HG03097 (cell line): ENCODE results near the gene RXRA.
"Not testable (repeated sequence)": the region's sequence is repeated elsewhere in the genome, so short reads cannot be mapped to it uniquely, and the experiment has no call there.

Source experiments
- ATAC-seq: cut with Tn5 transposase; IDR thresholded peaks from one replicate; pipeline ENCODE4 v1.9.1; 2021; ENCODE audit not compliant: unreplicated experiment, low FRiP score

RXRA gene

DNA sequence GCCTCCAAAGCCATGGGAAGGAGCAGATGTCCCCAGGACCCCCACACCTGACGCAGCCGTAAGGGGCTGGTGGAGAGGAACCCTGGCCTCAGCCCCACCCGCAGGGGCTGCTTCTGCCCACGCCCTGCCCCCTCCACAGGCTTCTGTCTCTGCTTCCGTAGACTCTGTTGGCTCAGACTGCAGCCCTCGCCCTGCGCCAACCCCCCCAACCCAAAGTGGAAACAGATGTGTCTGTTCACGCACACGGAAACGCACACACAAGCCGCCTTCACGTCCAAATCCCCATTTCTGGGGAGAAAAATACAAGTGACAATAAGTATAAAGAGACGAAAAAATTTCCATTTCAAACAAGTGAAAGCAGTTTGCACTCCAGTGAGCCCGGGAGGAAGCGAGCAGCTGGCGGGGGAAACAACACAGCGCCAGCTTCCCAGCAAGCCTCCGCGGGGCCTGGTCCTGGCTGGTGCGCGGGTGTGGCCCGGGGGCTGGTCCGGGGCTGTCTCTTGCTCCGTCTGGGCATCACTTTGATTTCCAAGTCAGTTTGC lies 32.6 kb upstream of the RXRA start:
- ATAC-seq, result no peak

DNA sequence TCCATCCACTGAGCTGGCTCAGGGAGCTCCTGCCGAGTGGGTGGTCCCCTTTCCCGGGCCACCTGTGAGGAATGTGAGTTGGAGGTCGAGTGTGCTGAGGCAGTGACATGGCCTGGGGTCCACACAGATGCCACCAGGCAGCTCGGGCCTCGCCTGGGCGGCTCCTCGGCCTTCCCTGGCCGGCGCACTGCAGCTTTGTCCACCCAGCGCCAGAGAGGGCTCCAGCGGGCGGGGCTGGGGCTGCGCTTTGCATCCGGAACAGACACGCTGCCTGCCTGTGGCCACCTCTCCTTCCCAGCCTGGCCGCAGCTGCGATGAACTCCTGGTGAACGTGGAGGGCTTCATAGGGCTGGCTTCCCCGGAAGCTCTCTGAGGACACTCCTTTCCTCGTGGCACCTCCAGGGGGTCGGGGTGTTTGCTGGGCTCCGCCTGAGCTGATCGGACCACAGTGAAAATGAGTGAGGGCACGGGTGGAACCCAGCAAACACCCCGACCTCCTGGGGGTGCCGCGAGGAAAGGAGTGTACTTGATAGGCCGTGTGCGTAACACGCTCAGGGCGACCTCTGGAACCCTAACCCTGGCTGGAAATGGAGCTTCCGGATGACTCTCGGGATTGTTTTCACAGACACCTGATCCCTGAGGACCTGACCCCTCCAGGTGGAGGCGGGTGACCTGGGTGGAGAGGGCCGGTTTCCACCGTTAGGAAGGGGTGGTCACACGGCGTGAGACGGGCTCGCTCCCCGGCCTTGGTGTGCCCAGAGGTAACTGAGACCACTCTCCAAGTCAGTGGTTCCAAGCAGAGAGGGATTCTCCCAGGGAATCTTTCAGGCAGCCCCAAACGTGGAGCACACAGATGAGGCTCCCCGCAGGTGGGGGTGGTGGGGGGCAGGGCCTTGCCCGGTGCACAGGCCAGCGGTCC lies 31.8 kb upstream of the RXRA start:
- ATAC-seq, result no peak

DNA sequence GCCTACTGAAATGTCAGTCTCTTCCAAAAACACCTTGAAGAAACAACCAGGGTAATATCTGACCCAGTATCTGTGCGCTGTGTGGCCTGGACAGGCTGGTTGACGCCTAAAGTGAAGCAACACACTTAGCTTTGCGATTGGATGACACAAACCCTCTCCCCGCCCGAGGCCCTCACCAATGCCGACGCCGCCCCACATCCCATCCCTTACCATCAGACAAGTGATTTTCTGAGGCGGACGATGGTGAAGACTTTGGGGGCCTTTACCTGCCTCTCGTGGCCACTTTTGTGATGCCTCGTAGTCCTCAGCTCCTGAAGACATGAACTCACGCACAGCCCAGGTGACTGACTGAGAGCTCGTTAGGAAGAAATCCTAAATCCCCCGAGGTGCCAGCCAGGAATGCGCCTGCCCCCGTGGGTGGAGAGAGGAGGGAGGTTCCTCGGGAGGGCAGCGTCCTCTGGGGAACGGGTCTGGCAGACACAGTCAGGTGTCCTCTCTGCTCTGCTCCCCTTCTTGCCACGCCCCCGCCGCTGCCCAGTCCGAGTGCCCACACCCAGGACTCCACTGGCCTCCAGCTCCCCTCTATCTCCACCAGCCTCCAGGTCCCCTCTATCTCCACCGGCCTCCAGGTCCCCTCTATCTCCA lies 31.0 kb upstream of the RXRA start:
- ATAC-seq, result no peak

DNA sequence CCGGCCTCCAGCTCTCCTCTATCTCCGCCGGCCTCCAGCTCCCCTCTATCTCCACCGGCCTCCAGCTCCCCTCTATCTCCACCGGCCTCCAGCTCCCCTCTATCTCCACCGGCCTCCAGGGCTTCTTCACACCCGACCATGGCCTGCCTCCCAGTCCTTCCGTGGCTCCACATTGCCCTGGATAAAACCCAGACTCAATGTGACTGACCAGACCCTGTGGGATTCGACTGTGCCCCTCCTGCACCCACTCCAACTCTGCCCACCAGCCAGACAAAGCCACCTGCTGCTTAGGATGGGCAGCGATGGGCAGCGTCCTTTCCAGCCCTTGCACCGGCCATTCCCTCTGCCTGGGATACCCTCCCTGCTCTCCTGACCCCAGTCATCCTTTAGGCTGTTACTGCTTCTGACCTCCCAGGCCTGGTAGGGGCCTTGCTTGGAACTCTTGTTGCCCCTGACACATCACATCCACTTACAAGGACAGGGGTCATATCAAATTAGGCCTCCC lies 30.5 kb upstream of the RXRA start:
- no peak for ATAC-seq

DNA sequence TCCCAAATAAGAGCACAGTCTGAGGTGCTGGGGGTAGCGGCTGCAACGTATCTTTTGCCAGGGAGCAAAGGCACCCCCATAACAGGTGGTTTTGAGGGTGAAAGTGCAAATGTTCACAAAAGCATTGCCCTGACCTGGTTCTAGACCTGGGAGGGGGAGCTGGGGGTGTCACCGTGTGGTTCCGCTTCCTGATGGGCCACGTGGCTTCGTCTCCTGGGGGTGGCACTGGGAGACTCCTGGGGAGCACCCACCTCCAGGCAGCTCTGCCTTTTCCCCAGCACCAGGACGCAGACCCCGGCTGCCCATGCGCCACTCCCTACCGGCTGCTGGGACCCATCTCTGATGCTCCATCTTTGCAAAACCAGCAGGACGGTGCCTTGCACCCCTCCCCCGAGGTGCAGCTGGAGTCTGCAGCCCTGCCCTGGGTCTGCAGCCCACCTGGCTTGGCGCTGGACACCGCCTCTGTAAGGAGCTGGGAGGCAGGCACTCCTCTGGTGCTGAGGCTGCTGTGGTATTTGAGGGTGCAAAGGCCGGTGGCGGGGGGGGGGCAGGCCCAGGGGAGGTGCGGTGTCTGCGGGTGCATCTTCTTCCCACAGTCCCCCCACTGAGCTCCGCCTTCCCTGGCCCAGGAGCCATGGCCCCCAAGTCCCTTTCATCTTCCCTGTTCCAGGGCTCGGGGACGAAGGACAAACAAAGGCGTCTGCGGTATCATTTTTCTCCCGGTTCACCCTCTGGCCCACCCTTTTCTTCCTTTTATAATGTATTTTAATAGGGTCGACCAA lies 29.8 kb upstream of the RXRA start:
- ATAC-seq, result no peak

DNA sequence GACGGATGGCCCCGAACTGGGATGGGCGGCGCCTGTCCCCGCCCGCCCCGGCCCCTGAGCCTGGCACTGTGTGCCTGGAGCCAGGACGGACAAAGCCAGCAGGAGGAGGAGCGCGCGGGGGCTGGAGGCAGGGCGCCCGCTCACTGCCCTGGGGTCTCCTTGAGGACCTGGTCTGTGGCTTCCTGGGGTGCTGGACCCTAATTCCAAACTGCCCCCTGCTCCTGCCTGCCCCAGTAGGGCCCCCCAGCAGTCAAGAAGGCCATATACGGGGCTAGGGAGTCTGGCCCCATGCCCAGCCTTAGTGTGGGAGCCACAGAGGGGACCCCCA lies 29.2 kb upstream of the RXRA start:
- no peak for ATAC-seq

DNA sequence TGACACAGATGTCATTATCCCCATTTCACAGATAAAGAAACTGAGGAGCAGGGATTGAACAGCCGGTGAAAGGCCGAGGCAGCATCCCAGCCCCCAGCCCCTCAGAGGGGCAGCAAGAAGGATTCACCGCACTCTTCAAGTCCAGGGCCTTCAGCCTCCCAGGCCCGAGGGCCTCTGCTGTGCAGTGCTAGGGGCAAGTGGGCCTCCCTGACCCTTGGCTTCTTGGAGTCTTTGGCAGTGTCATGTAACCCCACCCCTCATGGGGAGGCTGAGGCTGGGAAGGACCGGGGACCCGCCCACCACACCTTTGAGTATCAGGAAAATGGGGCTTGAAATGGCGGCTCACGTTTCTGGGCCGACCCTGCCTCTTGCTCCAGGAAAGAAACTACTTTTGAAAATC lies 28.7 kb upstream of the RXRA start:
- ATAC-seq, result no peak

DNA sequence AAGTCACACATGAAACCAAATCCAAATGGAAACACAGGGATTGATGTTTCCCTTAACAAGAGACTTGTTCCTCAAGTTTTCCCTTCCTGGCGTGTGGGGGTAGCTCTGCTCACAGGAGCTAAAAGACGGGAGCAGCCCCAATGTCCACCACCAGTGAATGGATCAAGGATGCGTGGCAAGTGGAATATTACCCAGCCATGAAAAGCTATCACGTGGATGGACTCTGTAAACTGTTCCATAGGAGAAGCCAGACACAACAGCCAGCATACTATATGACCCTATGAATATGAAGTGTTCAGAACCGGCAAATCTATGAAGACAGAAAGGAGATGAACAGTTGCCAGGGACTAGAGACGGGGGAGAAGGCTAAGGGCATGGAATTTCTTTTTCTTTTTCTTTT lies 28.3 kb upstream of the RXRA start:
- no peak for ATAC-seq

DNA sequence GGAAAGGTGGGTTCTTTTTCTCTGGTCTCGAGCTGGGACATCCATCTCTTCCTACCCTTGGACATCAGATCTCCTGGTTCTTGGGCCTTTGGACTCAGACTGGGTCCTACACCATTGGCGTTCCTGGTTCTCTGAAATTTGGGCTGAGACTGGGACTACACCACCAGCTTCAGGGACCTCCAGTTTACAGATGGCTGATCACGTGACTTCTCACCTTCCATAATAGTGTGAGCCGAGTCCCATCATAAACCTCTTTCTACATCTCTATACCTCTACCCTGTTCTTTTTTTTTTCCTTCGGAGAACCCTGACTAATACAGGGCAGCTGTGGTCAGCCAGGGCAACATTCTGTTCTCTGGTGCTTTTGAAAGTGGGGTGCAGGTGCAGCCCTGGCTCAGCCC lies 27.2 kb upstream of the RXRA start:
- no peak for ATAC-seq

DNA sequence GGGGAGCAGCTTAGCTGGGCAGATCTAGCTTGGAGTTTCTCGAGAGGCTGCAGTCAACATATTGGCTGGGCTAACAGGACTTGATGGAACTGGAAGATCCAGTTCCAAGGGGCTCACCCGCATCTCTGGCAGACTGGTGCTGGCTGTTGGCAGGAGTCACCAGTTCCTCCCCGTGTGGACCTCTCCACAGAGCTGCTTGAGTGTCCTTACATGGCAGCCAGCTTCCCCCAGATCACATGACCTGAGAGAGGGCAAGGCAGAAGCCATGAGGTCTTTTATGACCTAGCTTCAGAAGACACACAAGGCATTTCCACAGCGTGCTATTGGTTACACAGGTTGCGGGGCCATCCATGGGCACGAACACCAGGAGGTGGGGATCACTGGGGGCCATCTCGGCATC lies 26.4 kb upstream of the RXRA start:
- ATAC-seq, result no peak

DNA sequence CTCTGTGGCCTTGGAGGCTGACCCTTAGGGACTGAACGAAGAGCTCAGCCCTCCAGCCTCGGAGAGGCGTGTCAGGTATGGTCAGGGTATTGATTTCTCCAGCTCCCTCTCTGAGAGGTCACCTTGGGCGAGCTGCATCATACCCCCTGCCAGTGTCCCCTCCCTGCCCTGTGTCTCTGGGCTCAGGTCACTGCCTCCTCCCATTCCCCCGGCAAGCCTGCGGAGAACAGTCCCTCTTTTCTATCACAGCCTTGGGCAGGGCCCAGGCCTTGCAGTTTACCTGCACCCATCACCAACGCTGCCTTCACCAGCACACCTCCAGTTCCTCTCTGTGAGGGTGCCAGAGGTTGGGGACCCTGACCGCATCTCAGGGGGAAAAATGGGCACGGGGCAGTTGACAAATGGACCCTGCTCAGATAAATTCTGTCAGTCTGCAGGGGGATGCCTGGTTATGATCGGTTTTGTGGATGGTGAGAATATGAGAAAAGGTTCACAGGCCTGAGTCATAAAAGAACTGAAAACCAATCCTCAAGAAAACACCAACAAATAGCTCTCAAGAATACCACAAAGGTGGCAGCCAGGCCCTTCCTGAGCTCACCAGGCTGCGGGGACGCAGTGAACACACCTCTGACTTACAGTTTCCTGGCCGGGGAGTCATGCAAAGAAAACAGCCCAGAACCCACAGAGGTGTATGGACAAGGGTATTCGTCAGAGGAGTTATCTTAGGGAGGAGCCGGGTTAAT lies 24.7 kb upstream of the RXRA start:
- ATAC-seq, result peak; percentile 80

DNA sequence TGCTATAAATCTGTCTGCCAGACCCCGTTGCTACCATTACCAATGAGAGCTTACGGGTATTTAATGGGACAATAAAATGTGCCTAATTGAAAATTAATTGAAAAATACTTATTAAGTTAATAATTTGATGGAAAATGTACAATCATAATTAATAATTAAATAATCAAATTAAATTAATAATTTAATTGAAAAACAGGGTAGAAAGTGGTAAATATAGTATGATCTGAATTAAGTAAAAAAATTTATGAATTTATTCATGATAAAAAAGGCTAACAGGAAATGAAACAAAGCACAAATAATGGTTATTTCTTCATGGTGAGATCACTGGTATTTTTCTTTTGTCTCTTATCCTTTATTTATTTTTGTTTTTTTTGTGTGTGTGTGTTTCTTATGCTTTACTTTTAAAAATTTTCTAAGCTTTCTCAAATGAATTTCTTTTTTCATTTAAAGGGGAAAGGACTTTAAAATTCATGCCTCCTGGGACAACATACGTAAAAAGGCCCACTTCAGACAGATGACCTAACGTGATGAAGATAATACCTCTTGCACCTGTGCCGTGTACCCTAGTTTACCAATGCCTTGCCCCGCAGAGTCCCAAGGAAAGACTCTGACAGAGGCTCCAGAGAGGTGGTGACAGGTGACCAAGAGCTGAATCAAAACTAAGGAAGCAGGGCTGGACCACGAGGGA lies 24.0 kb upstream of the RXRA start:
- ATAC-seq, result no peak

DNA sequence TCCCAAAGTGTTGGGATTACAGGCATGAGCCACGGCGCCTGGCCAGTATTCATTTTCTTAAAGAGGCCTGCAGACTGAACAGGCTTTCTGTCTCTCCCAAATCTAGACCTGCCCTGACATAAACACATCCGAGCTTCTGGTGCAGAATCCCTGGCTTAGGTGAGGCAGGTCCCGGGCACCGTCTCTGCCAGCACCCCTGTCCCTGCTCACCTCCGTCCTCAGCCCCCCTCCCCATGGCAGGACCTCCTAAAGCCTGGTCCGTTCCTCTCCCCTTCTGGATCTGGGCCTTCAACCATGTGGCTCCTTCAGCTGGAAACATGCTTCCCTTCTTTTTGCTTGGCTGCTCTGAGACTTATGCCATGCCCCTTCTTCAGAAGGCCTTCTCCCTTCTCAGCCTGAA lies 22.7 kb upstream of the RXRA start:
- ATAC-seq, result no peak

DNA sequence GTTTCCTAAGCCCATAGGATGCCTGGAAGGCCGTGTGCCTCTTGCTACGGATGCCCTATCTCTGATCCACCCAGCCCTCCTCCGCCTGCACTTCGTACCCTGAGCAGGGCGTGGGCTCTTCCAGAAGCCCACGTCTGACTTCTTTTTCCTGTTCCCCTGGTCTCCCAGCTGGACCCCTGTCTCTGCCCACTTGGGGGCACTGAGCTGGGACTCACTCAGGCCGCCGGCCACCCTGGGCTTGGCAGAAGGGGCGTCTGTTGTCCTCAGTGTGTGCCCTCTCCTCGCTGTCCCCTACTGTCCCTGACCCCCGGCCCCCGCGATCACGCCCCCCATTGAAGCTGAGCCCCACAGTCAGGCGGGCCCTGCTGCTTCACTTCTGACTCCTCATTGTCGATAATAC lies 22.0 kb upstream of the RXRA start:
- ATAC-seq, result no peak

DNA sequence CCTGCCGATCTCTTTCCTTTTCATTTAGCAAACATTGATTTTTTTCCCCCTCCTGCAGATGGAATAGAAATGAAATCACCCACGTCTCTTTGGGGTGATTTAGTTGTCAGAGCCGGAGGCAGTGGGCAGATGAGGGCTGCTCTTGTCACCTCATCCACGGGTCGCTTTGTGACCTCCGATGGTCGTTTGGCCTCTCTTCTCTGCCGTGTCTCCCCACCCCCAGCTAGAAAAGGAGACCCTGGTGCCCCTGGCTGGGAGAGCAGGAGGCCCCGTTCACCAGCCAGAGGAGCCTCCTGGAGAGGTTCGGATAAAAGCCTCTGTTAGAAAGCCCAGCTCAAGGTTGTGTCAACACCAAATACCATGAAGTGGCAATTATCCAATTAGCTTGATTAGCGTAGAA lies 21.6 kb upstream of the RXRA start:
- ATAC-seq, result no peak

DNA sequence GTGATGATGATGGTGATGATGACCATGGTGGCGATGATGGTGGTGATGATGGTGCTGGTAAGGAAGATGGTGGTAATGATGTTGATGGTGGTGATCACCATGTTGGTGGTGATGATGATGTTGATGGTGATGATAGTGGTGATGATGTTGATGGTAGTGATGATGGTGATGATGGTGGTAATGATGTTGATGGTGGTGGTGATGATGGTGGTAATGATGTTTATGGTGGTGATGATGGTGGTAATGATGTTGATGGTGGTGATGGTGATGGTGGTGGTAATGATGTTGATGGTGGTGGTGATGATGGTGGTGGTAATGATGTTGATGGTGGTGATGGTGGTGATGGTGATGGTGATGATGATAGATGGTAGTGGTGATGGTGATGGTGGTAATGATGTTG lies 20.7 kb upstream of the RXRA start:
- ATAC-seq, result no peak

DNA sequence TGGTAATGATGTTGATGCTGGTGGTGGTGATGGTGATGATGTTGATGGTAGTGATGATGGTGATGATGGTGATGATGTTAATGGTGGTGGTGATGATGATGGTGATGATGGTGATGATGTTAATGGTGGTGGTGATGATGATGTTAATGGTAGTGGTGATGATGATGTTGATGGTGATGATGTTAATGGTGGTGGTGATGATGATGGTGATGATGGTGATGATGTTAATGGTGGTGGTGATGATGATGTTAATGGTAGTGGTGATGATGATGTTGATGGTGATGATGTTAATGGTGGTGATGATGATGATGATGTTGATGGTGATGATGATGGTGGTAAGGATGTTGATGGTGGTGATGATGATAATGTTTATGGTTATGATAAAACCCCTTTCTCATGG lies 20.2 kb upstream of the RXRA start:
- not testable (repeated sequence) for ATAC-seq

DNA sequence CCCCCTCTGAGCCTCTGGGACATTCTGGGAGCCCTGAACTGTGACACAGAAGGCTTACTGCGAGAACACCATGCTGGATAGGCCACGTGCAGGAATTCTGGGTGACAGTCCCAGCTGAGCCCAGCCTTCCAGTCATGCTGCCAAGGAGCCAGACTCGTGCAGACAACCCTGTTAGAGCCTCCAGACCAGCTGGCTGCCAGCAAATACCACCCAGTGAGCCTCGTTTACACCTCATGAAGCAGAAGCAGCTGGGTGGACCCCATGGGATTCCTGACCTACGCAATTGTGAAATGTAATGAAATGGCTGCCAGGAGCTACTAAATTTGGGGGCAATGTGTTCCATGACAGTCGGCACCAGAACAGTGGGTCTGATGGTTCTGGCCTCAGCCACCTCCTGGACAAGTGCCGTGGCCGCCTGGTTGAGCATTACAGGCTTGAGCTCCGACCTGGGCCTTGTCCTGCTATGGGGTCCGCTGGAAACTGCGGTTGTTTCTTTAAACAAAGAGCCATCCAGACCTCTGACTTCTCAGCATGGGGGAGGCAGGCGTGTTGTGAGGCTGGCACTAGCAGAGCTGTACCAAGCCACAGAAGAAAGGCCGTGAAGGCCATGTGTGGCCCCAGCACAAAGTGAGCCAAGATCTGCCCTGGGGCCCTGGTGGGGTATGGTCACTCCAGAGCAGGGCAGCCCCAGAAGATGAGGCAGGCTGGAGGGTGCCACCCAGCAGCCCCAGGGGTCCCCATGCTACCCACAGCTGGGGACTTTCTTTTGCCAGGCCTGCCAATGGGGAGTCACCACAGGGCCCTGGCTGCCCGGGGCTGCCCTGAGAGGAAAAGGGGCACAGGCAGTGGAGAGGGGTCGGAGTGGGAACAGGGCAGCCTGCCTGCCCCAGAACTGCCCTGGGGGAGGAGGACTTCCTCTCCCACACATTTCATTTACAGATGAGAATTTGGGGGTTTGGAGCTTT lies 19.3 kb upstream of the RXRA start:
- no peak for ATAC-seq
